Measurements from ENCODE around the gene OTOL1. TPM values are rescaled to one million over a fixed set of nuclear protein-coding genes. Genes with fewer than 3 reads are reported as not detected.

OTOL1 gene
- total RNA-seq, 3 donors from 2014 or later: not detected

DNA sequence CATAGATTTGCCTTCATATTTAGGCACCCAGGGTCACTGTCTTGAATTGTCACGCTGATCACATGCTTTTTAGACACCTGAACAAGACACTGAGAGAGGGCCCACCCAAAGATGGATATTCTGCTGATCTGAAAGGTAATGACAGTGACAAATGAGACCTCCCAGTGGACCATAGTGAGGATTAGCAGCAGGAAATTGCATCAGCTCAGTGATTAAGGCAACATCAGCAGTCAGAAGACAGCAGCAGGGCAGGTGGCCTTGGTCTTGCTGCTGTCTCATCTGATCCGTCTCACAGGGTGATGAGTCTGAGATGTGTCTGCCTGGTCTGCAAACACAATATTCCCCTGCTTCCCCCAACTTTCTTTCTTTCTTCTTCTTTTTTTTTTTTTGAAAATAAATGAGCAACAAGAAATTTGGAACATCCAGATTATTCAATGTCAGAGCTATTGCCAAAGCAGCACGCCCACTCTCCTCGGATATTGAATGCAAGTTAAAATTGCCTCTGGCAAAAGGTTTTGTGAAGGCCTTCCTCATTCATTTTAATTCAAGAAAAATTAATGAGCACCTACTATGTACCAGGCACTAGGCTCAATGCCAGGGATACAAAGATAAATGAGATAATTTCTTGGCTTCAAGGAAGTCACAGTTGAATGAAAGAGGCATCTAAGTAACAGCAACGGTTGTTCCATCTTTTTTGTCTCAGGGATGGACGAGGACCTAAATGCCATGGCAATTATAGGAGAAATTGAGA lies 14.1 kb downstream of the OTOL1 start:
- DNase-seq (no peak), ATAC-seq (no peak)
- intact Hi-C loops (cut with DNase I, micrococcal nuclease): no loop called here
- Histone ChIP-seq H3K4me3 (no peak overlapping the region), H3K9me3 (no peaks in the 10 kb centered on the region), H3K4me1 (ENCODE audit: low read depth) (no peaks in the 10 kb centered on the region), H3K36me3 (ENCODE audit: low read depth) (no peaks in the 10 kb centered on the region)
- TF ChIP-seq, protein P1, sequence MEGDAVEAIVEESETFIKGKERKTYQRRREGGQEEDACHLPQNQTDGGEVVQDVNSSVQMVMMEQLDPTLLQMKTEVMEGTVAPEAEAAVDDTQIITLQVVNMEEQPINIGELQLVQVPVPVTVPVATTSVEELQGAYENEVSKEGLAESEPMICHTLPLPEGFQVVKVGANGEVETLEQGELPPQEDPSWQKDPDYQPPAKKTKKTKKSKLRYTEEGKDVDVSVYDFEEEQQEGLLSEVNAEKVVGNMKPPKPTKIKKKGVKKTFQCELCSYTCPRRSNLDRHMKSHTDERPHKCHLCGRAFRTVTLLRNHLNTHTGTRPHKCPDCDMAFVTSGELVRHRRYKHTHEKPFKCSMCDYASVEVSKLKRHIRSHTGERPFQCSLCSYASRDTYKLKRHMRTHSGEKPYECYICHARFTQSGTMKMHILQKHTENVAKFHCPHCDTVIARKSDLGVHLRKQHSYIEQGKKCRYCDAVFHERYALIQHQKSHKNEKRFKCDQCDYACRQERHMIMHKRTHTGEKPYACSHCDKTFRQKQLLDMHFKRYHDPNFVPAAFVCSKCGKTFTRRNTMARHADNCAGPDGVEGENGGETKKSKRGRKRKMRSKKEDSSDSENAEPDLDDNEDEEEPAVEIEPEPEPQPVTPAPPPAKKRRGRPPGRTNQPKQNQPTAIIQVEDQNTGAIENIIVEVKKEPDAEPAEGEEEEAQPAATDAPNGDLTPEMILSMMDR (IDR thresholded peaks at IDR 0.05): no peak

GRCh38 chr3:161523916-161524315 lies 27.3 kb downstream of the OTOL1 start:
- H3K9me3 ChIP-seq: no peaks in the 10 kb centered on the region
- H3K4me3 ChIP-seq: no peak overlapping the region
- no peaks in the 10 kb centered on the region for H3K36me3 ChIP-seq (ENCODE audit: low read depth)
- intact Hi-C loops (cut with DNase I, micrococcal nuclease): no loop called here
- TF ChIP-seq, protein P1 (IDR thresholded peaks at IDR 0.05): no peak
- H3K4me1 ChIP-seq (ENCODE audit: low read depth): no peaks in the 10 kb centered on the region
- ATAC-seq: no peak
- no peak for DNase-seq

DNA sequence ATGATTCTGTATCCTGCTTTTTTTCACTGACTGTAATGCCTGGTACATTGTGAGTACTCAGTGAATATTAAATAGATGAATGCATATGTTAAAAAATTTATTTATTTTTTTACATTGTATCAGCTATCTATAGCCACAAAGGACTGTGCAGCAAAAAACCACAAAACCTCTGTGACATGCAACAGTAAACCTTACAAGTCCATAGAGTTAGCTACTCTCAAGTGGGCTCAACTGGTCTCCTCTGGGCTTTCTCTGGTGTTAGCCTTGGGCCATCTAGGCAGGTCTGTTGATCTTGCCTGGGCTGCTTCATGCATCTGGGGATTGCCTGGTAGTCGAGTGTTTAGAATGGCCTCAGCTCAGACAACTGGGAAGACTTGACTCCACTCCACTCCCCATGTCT lies 35.3 kb downstream of the OTOL1 start:
- H3K4me3 ChIP-seq: no peak overlapping the region
- no peak for DNase-seq
- H3K36me3 ChIP-seq (ENCODE audit: low read depth): no peaks in the 10 kb centered on the region
- ATAC-seq: no peak
- intact Hi-C loops (cut with DNase I, micrococcal nuclease): no loop called here
- no peaks in the 10 kb centered on the region for H3K9me3 ChIP-seq
- TF ChIP-seq, protein P1 (IDR thresholded peaks at IDR 0.05): no peak
- H3K4me1 ChIP-seq (ENCODE audit: low read depth): no peaks in the 10 kb centered on the region

DNA sequence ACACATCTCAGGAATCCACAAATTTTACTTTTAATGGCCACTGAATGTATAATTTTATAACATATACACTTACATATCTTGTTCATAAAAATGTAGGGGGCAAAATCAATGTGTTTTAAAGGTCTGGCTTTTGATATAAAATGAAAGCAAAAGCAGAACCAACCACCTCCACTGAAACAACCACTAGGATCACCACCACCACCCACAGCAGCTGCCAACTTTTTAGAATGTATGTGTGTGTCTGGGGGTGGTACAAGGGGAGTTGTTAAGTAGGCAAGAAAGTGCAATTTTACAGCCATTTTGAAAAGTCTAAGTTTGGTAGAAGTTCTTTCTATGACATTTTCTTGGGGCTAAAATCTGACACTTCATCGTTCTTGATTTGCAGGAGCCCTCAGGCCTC lies 44.0 kb downstream of the OTOL1 start:
- Histone ChIP-seq H3K4me3 (no peak overlapping the region), H3K36me3 (ENCODE audit: low read depth) (no peaks in the 10 kb centered on the region), H3K4me1 (ENCODE audit: low read depth) (no peaks in the 10 kb centered on the region), H3K9me3 (no peaks in the 10 kb centered on the region)
- TF ChIP-seq, protein P1 (IDR thresholded peaks at IDR 0.05): no peak
- no peak for ATAC-seq
- DNase-seq: no peak
- intact Hi-C loops (cut with DNase I, micrococcal nuclease): no loop called here

- no peaks in the 10 kb centered on the region for H3K9me3 ChIP-seq
- no peaks in the 10 kb centered on the region for H3K4me1 ChIP-seq (ENCODE audit: low read depth)
- TF ChIP-seq, protein P1 (IDR thresholded peaks at IDR 0.05): no peak
- intact Hi-C loops (cut with DNase I, micrococcal nuclease): no loop called here
- H3K4me3 ChIP-seq: no peak overlapping the region
- ATAC-seq (no peak), DNase-seq (no peak)
- no peaks in the 10 kb centered on the region for H3K36me3 ChIP-seq (ENCODE audit: low read depth)
Measured at GRCh38 chr3:161545824-161546223, 49.2 kb downstream of the OTOL1 start.

Data from mucosa of descending colon (tissue), 3 donors.